Fibroblast of lung (primary cell): ENCODE data around the gene TOGARAM1. TPM values are rescaled to one million over a fixed set of nuclear protein-coding genes. Genes with fewer than 3 reads are reported as not detected.

Source experiments
- DNase-seq, 2 donors: peaks; one replicate each; pipeline versions ENCODE4 v3.0.0 to v3.0.0-alpha.2; 2010; ENCODE audit warnings: low read depth in 2 of 2
- H2AFZ ChIP-seq: 2 replicates; pipeline ENCODE4 v1.5.1; 2012; ENCODE audit warnings: low read length, control low read depth, inconsistent platforms
- H3K27ac ChIP-seq: 2 replicates; pipeline ENCODE4 v1.5.1; 2011; ENCODE audit warnings: low read length, control low read depth; ENCODE audit not compliant: insufficient read depth
- H3K27me3 ChIP-seq: 2 replicates; pipeline ENCODE4 v1.5.1; 2011; ENCODE audit warnings: mild to moderate bottlenecking, low read length; ENCODE audit not compliant: control insufficient read depth, insufficient read depth
- H3K36me3 ChIP-seq: 2 replicates; pipeline ENCODE4 v1.5.1; 2011; ENCODE audit warnings: low read length; ENCODE audit not compliant: control insufficient read depth, insufficient read depth
- H3K4me1 ChIP-seq: 2 replicates; pipeline ENCODE4 v1.5.1; 2011; ENCODE audit warnings: low read length; ENCODE audit not compliant: control insufficient read depth, insufficient read depth; ENCODE audit errors: extremely low read depth
- H3K4me2 ChIP-seq: 2 replicates; pipeline ENCODE4 v1.5.1; 2011; ENCODE audit warnings: low read length, control low read depth; ENCODE audit not compliant: insufficient read depth; ENCODE audit errors: extremely low read depth
- H3K4me3 ChIP-seq, 4 experiments: fragments of 200-600 bp in 1 of 4; sonication (generic) in 1 of 4; replicated peaks in 1 of 4; 2 replicates each; pipeline ENCODE4 v1.5.1; 2011 to 2016; ENCODE audit warnings: low read length in 4 of 4, low read depth in 3 of 4, mild to moderate bottlenecking in 3 of 4, control low read depth in 2 of 4, inconsistent platforms in 1 of 4, mixed read lengths in 1 of 4; ENCODE audit not compliant: insufficient read depth in 1 of 4; ENCODE audit errors: control extremely low read depth in 1 of 4
- H3K79me2 ChIP-seq: 2 replicates; pipeline ENCODE4 v1.5.1; 2012; ENCODE audit warnings: mild to moderate bottlenecking, low read length, inconsistent platforms; ENCODE audit not compliant: control insufficient read depth, insufficient read depth
- H3K9ac ChIP-seq: 2 replicates; pipeline ENCODE4 v1.5.1; 2011; ENCODE audit warnings: mild to moderate bottlenecking, low read length, control low read depth; ENCODE audit not compliant: insufficient read depth
- H3K9me3 ChIP-seq: 2 replicates; pipeline ENCODE4 v1.5.1; 2012; ENCODE audit warnings: low read depth, low read length; ENCODE audit not compliant: control insufficient read depth, insufficient read depth
- H4K20me1 ChIP-seq: 2 replicates; pipeline ENCODE4 v1.5.1; 2011; ENCODE audit warnings: low read length; ENCODE audit not compliant: control insufficient read depth, insufficient read depth; ENCODE audit errors: extremely low read depth
- CTCF ChIP-seq, 2 donors: IDR thresholded peaks in 1 of 2; conservative IDR thresholded peaks in 1 of 2; 1 replicate in 1 of 2; 2 replicates in 1 of 2; pipeline ENCODE4 v1.5.1; 2011 to 2012; ENCODE audit warnings: low read length in 2 of 2, control low read depth in 1 of 2, inconsistent platforms in 1 of 2, low read depth in 1 of 2, mild to moderate bottlenecking in 1 of 2
- EZH2 ChIP-seq: IDR thresholded peaks from 2 replicates; pipeline ENCODE4 v1.5.1; 2012; ENCODE audit warnings: low read length, control low read depth, mild to moderate bottlenecking; ENCODE audit errors: missing control alignments
- polyA plus RNA-seq, 2 donors: library from polyadenylated mRNA; depleted of rRNA in 1 of 2; stranded (reverse) in 1 of 2; unstranded in 1 of 2; fragments of >200 nt; gene quantifications; 2 replicates each; pipeline ENCODE4 v1.2.1, GENCODE V29; 2011 to 2012; ENCODE audit warnings: missing spikeins in 1 of 2
- total RNA-seq: library from RNA; depleted of rRNA; stranded (reverse); fragments of >200 nt; gene quantifications from 2 replicates; pipeline ENCODE4 v1.2.1, GENCODE V29; 2014

TOGARAM1 gene
- total and polyA plus RNA-seq, 2 donors (not counting 1 experiment from before 2014, with no cell fraction given), result 10.7 to 24.9 TPM

- Histone ChIP-seq H3K9me3 (no peaks in the 10 kb centered on the region), H4K20me1 (no peaks in the 10 kb centered on the region), H3K9ac (no peak overlapping the region), H3K27me3 (no peaks in the 10 kb centered on the region), H3K4me2 (no peak overlapping the region), H3K4me1 (no peaks in the 10 kb centered on the region), H3K27ac (no peak overlapping the region), H3K79me2 (no peaks in the 10 kb centered on the region), H2AFZ (no peak overlapping the region), H3K36me3 (no peaks in the 10 kb centered on the region), H3K4me3 (no peak overlapping the region)
- no peak for TF ChIP-seq CTCF (conservative IDR thresholded peaks at IDR 0.05 in 1 of 2, IDR thresholded peaks at IDR 0.05 in 1 of 2; ENCODE audit: low read depth in 1 of 2, low read length in 2 of 2)
- TF ChIP-seq EZH2, result no peak
- DNase-seq, result no peak
These were observed 33.2 kb upstream of the TOGARAM1 start for GRCh38 chr14:44928793-44929192.

- Histone ChIP-seq H3K27ac (no peak overlapping the region), H3K4me3 (no peak overlapping the region), H3K36me3 (peaks cover 2% of the 10 kb centered on the region), H3K79me2 (no peaks in the 10 kb centered on the region), H2AFZ (no peak overlapping the region), H3K27me3 (no peaks in the 10 kb centered on the region), H3K4me1 (no peaks in the 10 kb centered on the region), H3K4me2 (no peak overlapping the region), H3K9me3 (no peaks in the 10 kb centered on the region), H3K9ac (no peak overlapping the region), H4K20me1 (no peaks in the 10 kb centered on the region)
- no peak for TF ChIP-seq CTCF (conservative IDR thresholded peaks at IDR 0.05 in 1 of 2, IDR thresholded peaks at IDR 0.05 in 1 of 2; ENCODE audit: low read depth in 1 of 2, low read length in 2 of 2)
- TF ChIP-seq EZH2, result no peak
- no peak for DNase-seq
These were observed 26.8 kb upstream of the TOGARAM1 start for GRCh38 chr14:44935155-44935554.

DNA sequence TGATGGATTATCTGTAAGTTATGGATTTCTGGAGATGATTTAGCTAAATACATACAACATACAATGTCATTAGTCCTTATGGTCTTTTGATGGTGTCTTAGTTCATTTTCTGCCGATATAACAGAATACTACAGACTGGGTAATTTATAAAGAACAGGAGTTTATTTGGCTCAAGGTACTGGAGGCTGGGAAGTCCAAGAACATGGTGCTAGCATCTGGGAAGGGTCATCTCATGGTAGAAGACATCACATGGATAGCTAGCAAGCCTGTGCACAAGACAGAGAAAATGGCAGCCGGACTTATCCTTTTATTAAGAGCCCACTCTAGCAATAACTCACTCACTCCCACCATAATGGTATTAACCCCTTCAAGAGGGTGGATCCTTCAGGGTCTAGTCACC lies 24.4 kb upstream of the TOGARAM1 start:
- no peaks in the 10 kb centered on the region for H3K79me2 ChIP-seq

More for the DNA sequence above, 24.4 kb upstream of the TOGARAM1 start:
- Histone ChIP-seq H3K9me3 (no peaks in the 10 kb centered on the region), H3K4me2 (no peak overlapping the region), H3K4me1 (no peaks in the 10 kb centered on the region), H3K9ac (no peak overlapping the region), H3K4me3 (no peak overlapping the region), H4K20me1 (no peaks in the 10 kb centered on the region), H2AFZ (no peak overlapping the region), H3K27ac (no peak overlapping the region), H3K36me3 (peaks cover 2% of the 10 kb centered on the region), H3K27me3 (no peaks in the 10 kb centered on the region)
- DNase-seq, result no peak
- no peak for TF ChIP-seq EZH2
